Measurements from ENCODE around the gene TSTD1. TPM values are rescaled to one million over a fixed set of nuclear protein-coding genes. Genes with fewer than 3 reads are reported as not detected.
"Not testable (repeated sequence)": the region's sequence is repeated elsewhere in the genome, so short reads cannot be mapped to it uniquely, and the experiment has no call there.

TSTD1 gene
- total and polyA plus RNA-seq, 7 donors = 10.5 to 609 (median 46.4) TPM

DNA sequence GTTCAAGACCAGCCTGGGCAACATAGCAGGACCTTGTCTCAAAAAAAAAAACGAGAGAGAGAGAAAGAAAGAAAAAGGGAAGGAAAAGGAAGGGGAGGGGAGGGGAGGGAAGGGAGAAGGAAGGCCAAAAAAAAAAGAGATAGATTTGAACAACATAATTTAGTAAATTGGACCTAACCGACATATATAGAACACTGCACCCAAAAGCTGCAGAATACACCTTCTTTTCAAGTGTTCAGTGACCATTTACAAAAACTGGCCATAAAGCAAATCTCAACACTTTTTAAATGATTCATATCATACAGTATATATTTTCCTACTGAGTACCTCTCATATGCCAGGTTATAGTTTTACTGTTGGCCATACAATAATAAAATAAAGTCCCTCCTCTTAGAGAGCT is 6.9 kb downstream of the TSTD1 start:
- DNase-seq = no peak
- Histone ChIP-seq H3K27me3 (no peaks in the 10 kb centered on the region), H3K27ac (no peak overlapping the region)

GRCh38 chr1:161029466-161029865 is 9.3 kb downstream of the TSTD1 start:
- H3K4me1 ChIP-seq; intact Hi-C loops (cut with DNase I); H3K4me3 ChIP-seq; DNase-seq; H3K27me3 ChIP-seq; H3K27ac ChIP-seq; H3K36me3 ChIP-seq; H3K9me3 ChIP-seq: not testable (repeated sequence)
- WGBS, 2 donors = 97 to 98% methylated on average over 32 of the region's 32 CpGs

More for the DNA sequence above, 6.9 kb downstream of the TSTD1 start:
- no peak for TF ChIP-seq EP300 (IDR thresholded peaks at IDR 0.05)
- H3K36me3 ChIP-seq = no peaks in the 10 kb centered on the region
- H3K9me3 ChIP-seq = no peaks in the 10 kb centered on the region
- intact Hi-C loops (cut with DNase I) = no loop called here
- WGBS, 2 donors = 60 to 72% methylated on average over 2 of the region's 2 CpGs
- no peak overlapping the region for H3K4me3 ChIP-seq
- H3K4me1 ChIP-seq = no peaks in the 10 kb centered on the region

DNA sequence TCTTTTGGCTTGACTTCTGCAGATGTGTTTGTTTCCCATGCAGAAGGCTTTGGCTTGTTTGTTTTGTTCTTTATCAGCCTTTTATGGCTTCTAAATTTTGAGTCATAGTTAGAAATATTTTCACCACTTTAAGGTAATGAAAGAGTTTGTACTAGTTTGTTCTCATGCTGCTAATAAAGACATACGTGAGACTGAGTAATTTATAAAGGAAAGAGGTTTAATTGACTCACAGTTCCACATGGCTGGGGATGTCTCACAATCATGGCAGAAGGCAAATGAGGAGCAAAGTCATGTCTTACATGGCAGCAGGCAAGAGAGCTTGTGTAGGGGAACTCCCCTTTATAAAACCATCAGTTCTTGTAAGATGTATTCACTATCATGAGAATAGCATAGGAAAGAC is 11.8 kb downstream of the TSTD1 start:
- 29 to 52% methylated on average over 1 of the region's 1 CpG for WGBS, 2 donors

GRCh38 chr1:161022432-161022831 is 16.3 kb downstream of the TSTD1 start:
- WGBS, 2 donors = 87 to 91% methylated on average over 12 of the region's 12 CpGs
- H3K4me1 ChIP-seq = peaks cover 0 to 17% (median 14%) of the 10 kb centered on the region in 4 donors
- H3K9me3 ChIP-seq; DNase-seq; H3K27ac ChIP-seq; intact Hi-C loops (cut with DNase I); H3K4me3 ChIP-seq; H3K36me3 ChIP-seq: not testable (repeated sequence)
- H3K27me3 ChIP-seq = peaks cover 0 to 35% (median 20%) of the 10 kb centered on the region in 3 donors

More for the DNA sequence above, 11.8 kb downstream of the TSTD1 start:
- intact Hi-C loops (cut with DNase I); H3K36me3 ChIP-seq; H3K4me1 ChIP-seq; H3K27ac ChIP-seq; H3K4me3 ChIP-seq; H3K9me3 ChIP-seq; H3K27me3 ChIP-seq; DNase-seq: not testable (repeated sequence)

- peaks cover 0 to 35% (median 20%) of the 10 kb centered on the region in 3 donors for H3K27me3 ChIP-seq
These were observed 16.8 kb downstream of the TSTD1 start for GRCh38 chr1:161021970-161022353.

DNA sequence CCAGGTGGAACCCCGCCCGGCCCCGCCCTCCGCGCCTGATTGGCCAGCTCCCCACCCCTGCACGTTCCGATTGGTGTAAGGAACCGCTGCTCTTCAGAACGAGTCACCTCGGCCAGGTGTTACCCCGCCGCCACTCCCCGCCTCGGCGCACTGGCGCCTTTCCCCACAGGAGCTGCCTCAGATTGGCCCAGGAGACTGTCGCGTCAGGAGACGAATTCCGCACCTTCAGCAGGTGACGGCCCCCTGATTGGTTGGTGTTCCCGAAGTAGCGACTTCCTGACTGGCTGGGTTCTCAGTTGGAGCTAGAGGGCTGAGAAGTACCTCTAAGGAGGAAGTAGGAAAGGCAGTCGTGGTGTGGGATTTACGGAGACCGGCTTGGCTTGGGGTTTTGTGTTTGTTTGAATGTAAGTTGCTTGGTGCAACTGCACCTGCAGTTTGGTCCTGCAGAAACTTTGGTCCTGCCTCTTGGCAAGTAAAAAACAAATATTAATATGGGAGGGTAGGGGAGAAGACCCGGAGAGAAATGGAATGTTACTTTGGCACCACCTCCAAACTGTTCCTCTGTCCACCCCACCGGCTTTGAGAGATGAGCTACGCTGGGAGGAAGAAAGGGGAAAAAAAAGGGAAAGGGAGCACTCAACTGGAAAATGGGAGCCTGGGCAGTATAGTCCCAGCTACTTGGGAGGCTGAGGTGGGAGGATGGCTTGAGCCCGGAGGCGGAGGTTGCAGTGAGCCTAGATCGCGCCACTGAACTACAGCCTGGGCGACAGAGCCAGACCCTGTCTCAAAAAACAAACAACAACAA is 17.4 kb downstream of the TSTD1 start:
- TF ChIP-seq, protein P1, sequence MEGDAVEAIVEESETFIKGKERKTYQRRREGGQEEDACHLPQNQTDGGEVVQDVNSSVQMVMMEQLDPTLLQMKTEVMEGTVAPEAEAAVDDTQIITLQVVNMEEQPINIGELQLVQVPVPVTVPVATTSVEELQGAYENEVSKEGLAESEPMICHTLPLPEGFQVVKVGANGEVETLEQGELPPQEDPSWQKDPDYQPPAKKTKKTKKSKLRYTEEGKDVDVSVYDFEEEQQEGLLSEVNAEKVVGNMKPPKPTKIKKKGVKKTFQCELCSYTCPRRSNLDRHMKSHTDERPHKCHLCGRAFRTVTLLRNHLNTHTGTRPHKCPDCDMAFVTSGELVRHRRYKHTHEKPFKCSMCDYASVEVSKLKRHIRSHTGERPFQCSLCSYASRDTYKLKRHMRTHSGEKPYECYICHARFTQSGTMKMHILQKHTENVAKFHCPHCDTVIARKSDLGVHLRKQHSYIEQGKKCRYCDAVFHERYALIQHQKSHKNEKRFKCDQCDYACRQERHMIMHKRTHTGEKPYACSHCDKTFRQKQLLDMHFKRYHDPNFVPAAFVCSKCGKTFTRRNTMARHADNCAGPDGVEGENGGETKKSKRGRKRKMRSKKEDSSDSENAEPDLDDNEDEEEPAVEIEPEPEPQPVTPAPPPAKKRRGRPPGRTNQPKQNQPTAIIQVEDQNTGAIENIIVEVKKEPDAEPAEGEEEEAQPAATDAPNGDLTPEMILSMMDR (IDR thresholded peaks at IDR 0.05) = no peak
- peak in 2 of 4 donors; percentile 14 to 20 for TF ChIP-seq POLR2AphosphoS5 (IDR thresholded peaks at IDR 0.05)
- TF ChIP-seq EP300 (IDR thresholded peaks at IDR 0.05) = no peak
- peak in 1 of 2 donors; percentile 64 for TF ChIP-seq POLR2A (IDR thresholded peaks at IDR 0.05)
- Histone ChIP-seq H3K27ac (peak overlapping the region; percentile 28 to 76 (median 60)), H3K27me3 (peaks cover 0 to 35% (median 20%) of the 10 kb centered on the region in 3 donors), H3K4me1 (peaks cover 0 to 17% (median 14%) of the 10 kb centered on the region in 4 donors), H3K36me3 (no peaks in the 10 kb centered on the region), H3K9me3 (no peaks in the 10 kb centered on the region), H3K4me3 (peak overlapping the region; percentile 24 to 47 (median 42))
- peak; percentile 75 for DNase-seq
- intact Hi-C loops (cut with DNase I) = no loop called here
- 11 to 13% methylated on average over 34 of the region's 34 CpGs for WGBS, 2 donors

More at GRCh38 chr1:161021970-161022353, 16.8 kb downstream of the TSTD1 start:
- Histone ChIP-seq H3K27ac (no peak overlapping the region), H3K36me3 (no peaks in the 10 kb centered on the region), H3K9me3 (no peaks in the 10 kb centered on the region), H3K4me1 (peaks cover 0 to 17% (median 14%) of the 10 kb centered on the region in 4 donors), H3K4me3 (no peak overlapping the region)
- WGBS, 2 donors = 57 to 82% methylated on average over 2 of the region's 2 CpGs
- intact Hi-C loops (cut with DNase I) = no loop called here
- DNase-seq = no peak
- TF ChIP-seq, protein P1 (IDR thresholded peaks at IDR 0.05) = no peak
- no peak for TF ChIP-seq EP300 (IDR thresholded peaks at IDR 0.05)
- no peak for TF ChIP-seq POLR2A (IDR thresholded peaks at IDR 0.05)
- no peak for TF ChIP-seq POLR2AphosphoS5 (IDR thresholded peaks at IDR 0.05)
